ENCODE data around the gene ZBTB16. TPM values are rescaled to one million over a fixed set of nuclear protein-coding genes. Genes with fewer than 3 reads are reported as not detected.
A peak's percentile ranks its signal among the peaks of the same experiment; 100 is the strongest.

The ZBTB16 gene
- total RNA-seq, 2 donors from 2014 or later, result 2.7 to 13.1 TPM

- H3K27me3 Mint-ChIP-seq, result no peaks in the 10 kb centered on the region
- H3K4me1 Mint-ChIP-seq (ENCODE audit: low read depth in 2 of 2), result peaks cover 49 to 86% of the 10 kb centered on the region in 2 donors
- H3K4me3 Mint-ChIP-seq, result no peak overlapping the region
- H3K27ac Mint-ChIP-seq, result peak overlapping the region in 1 of 2 donors; percentile 62
- H3K36me3 Mint-ChIP-seq, result no peaks in the 10 kb centered on the region
- no peak for ATAC-seq
- H3K9me3 Mint-ChIP-seq, result no peaks in the 10 kb centered on the region
- DNase-seq (ENCODE audit: low spot score), result no peak
Measured at GRCh38 chr11:114175706-114176105, 116.2 kb downstream of the ZBTB16 start.

- H3K4me3 Mint-ChIP-seq, result no peak overlapping the region
- peak overlapping the region in 1 of 2 donors; percentile 29 for H3K27ac Mint-ChIP-seq
- H3K9me3 Mint-ChIP-seq, result no peaks in the 10 kb centered on the region
- no peak for DNase-seq (ENCODE audit: low spot score)
- ATAC-seq, result no peak
- no peaks in the 10 kb centered on the region for H3K27me3 Mint-ChIP-seq
- no peaks in the 10 kb centered on the region for H3K36me3 Mint-ChIP-seq
- H3K4me1 Mint-ChIP-seq (ENCODE audit: low read depth in 2 of 2), result peaks cover 50 to 88% of the 10 kb centered on the region in 2 donors
Measured at GRCh38 chr11:114176321-114176720, 116.8 kb downstream of the ZBTB16 start.

- no peak for ATAC-seq
- Mint-ChIP-seq H3K27ac (peak overlapping the region in 1 of 2 donors; percentile 83), H3K4me1 (ENCODE audit: low read depth in 2 of 2) (peaks cover 50 to 87% of the 10 kb centered on the region in 2 donors)
Measured at GRCh38 chr11:114178656-114179055, 119.1 kb downstream of the ZBTB16 start.

GRCh38 chr11:114179234-114179941, 119.9 kb downstream of the ZBTB16 start:
- no peaks in the 10 kb centered on the region for H3K27me3 Mint-ChIP-seq
- DNase-seq (ENCODE audit: low spot score), result no peak
- H3K36me3 Mint-ChIP-seq, result no peaks in the 10 kb centered on the region
- H3K9me3 Mint-ChIP-seq, result no peaks in the 10 kb centered on the region
- no peak for ATAC-seq
- H3K27ac Mint-ChIP-seq, result peak overlapping the region in 1 of 2 donors; percentile 83
- H3K4me3 Mint-ChIP-seq, result no peak overlapping the region
- H3K4me1 Mint-ChIP-seq (ENCODE audit: low read depth in 2 of 2), result peaks cover 52 to 86% of the 10 kb centered on the region in 2 donors

More at GRCh38 chr11:114178656-114179055, 119.1 kb downstream of the ZBTB16 start:
- no peak overlapping the region for H3K4me3 Mint-ChIP-seq
- H3K36me3 Mint-ChIP-seq, result no peaks in the 10 kb centered on the region
- no peak for DNase-seq (ENCODE audit: low spot score)
- no peaks in the 10 kb centered on the region for H3K27me3 Mint-ChIP-seq
- no peaks in the 10 kb centered on the region for H3K9me3 Mint-ChIP-seq

- no peak for ATAC-seq
- Mint-ChIP-seq H3K27me3 (no peaks in the 10 kb centered on the region), H3K36me3 (no peaks in the 10 kb centered on the region), H3K9me3 (no peaks in the 10 kb centered on the region), H3K4me3 (no peak overlapping the region), H3K27ac (peak overlapping the region in 1 of 2 donors; percentile 83), H3K4me1 (ENCODE audit: low read depth in 2 of 2) (peaks cover 57 to 84% of the 10 kb centered on the region in 2 donors)
- no peak for DNase-seq (ENCODE audit: low spot score)
Measured at GRCh38 chr11:114180301-114181055, 121.0 kb downstream of the ZBTB16 start.

GRCh38 chr11:114181195-114181594, 121.7 kb downstream of the ZBTB16 start:
- Mint-ChIP-seq H3K9me3 (no peaks in the 10 kb centered on the region), H3K4me1 (ENCODE audit: low read depth in 2 of 2) (peaks cover 61 to 86% of the 10 kb centered on the region in 2 donors), H3K27ac (peak overlapping the region in 1 of 2 donors; percentile 95), H3K4me3 (no peak overlapping the region), H3K36me3 (no peaks in the 10 kb centered on the region), H3K27me3 (no peaks in the 10 kb centered on the region)
- no peak for DNase-seq (ENCODE audit: low spot score)
- no peak for ATAC-seq

GRCh38 chr11:114181752-114182151, 122.2 kb downstream of the ZBTB16 start:
- H3K27ac Mint-ChIP-seq, result peak overlapping the region; percentile 80 to 95
- no peak for ATAC-seq
- H3K27me3 Mint-ChIP-seq, result no peaks in the 10 kb centered on the region

GRCh38 chr11:114182471-114183043, 123.0 kb downstream of the ZBTB16 start:
- DNase-seq (ENCODE audit: low spot score) (no peak), ATAC-seq (no peak)
- Mint-ChIP-seq H3K27me3 (no peaks in the 10 kb centered on the region), H3K9me3 (no peaks in the 10 kb centered on the region), H3K4me1 (ENCODE audit: low read depth in 2 of 2) (peaks cover 74 to 88% of the 10 kb centered on the region in 2 donors), H3K27ac (peak overlapping the region; percentile 80 to 95), H3K4me3 (peak overlapping the region; percentile 38), H3K36me3 (no peaks in the 10 kb centered on the region)

More at GRCh38 chr11:114181752-114182151, 122.2 kb downstream of the ZBTB16 start:
- Mint-ChIP-seq H3K4me1 (ENCODE audit: low read depth in 2 of 2) (peaks cover 66 to 86% of the 10 kb centered on the region in 2 donors), H3K4me3 (no peak overlapping the region), H3K9me3 (no peaks in the 10 kb centered on the region), H3K36me3 (no peaks in the 10 kb centered on the region)
- DNase-seq (ENCODE audit: low spot score), result no peak

GRCh38 chr11:114183044-114183511, 123.6 kb downstream of the ZBTB16 start:
- no peaks in the 10 kb centered on the region for H3K27me3 Mint-ChIP-seq
- ATAC-seq (peak; percentile 79 to 80), DNase-seq (ENCODE audit: low spot score) (peak; percentile 75)
- H3K27ac Mint-ChIP-seq, result peak overlapping the region; percentile 80 to 95
- H3K4me3 Mint-ChIP-seq, result peak overlapping the region; percentile 38
- no peaks in the 10 kb centered on the region for H3K9me3 Mint-ChIP-seq
- peaks cover 76 to 87% of the 10 kb centered on the region in 2 donors for H3K4me1 Mint-ChIP-seq (ENCODE audit: low read depth in 2 of 2)
- no peaks in the 10 kb centered on the region for H3K36me3 Mint-ChIP-seq

GRCh38 chr11:114185436-114185835, 125.9 kb downstream of the ZBTB16 start:
- H3K9me3 Mint-ChIP-seq, result no peaks in the 10 kb centered on the region
- peak; percentile 73 to 84 for ATAC-seq
- peak; percentile 83 for DNase-seq (ENCODE audit: low spot score)
- no peaks in the 10 kb centered on the region for H3K27me3 Mint-ChIP-seq
- peaks cover 81 to 85% of the 10 kb centered on the region in 2 donors for H3K4me1 Mint-ChIP-seq (ENCODE audit: low read depth in 2 of 2)
- H3K27ac Mint-ChIP-seq, result peak overlapping the region; percentile 30 to 55
- H3K4me3 Mint-ChIP-seq, result peak overlapping the region; percentile 41
- H3K36me3 Mint-ChIP-seq, result no peaks in the 10 kb centered on the region

- Mint-ChIP-seq H3K4me3 (peak overlapping the region; percentile 49), H3K9me3 (no peaks in the 10 kb centered on the region), H3K36me3 (peaks cover 5% of the 10 kb centered on the region), H3K27me3 (no peaks in the 10 kb centered on the region), H3K27ac (peak overlapping the region; percentile 30 to 83), H3K4me1 (ENCODE audit: low read depth in 2 of 2) (peaks cover 74 to 76% of the 10 kb centered on the region in 2 donors)
- DNase-seq (ENCODE audit: low spot score) (peak; percentile 67), ATAC-seq (peak; percentile 63 to 67)
Measured at GRCh38 chr11:114187173-114187572, 127.7 kb downstream of the ZBTB16 start.

- peaks cover 5% of the 10 kb centered on the region for H3K36me3 Mint-ChIP-seq
- H3K4me1 Mint-ChIP-seq (ENCODE audit: low read depth in 2 of 2), result peaks cover 65 to 66% of the 10 kb centered on the region in 2 donors
- no peak overlapping the region for H3K4me3 Mint-ChIP-seq
- DNase-seq (ENCODE audit: low spot score), result no peak
- H3K27ac Mint-ChIP-seq, result peak overlapping the region in 1 of 2 donors; percentile 46
- ATAC-seq, result no peak
- H3K27me3 Mint-ChIP-seq, result no peaks in the 10 kb centered on the region
- H3K9me3 Mint-ChIP-seq, result no peaks in the 10 kb centered on the region
Measured at GRCh38 chr11:114188851-114189570, 129.5 kb downstream of the ZBTB16 start.

- H3K36me3 Mint-ChIP-seq, result peaks cover 5% of the 10 kb centered on the region
- no peak overlapping the region for H3K4me3 Mint-ChIP-seq
- DNase-seq (ENCODE audit: low spot score) (no peak), ATAC-seq (no peak)
- H3K9me3 Mint-ChIP-seq, result no peaks in the 10 kb centered on the region
- peak overlapping the region in 1 of 2 donors; percentile 17 for H3K27ac Mint-ChIP-seq
- no peaks in the 10 kb centered on the region for H3K27me3 Mint-ChIP-seq
- peaks cover 51 to 65% of the 10 kb centered on the region in 2 donors for H3K4me1 Mint-ChIP-seq (ENCODE audit: low read depth in 2 of 2)
Measured at GRCh38 chr11:114190630-114191029, 131.1 kb downstream of the ZBTB16 start.
